Uterus (tissue), 2 donors: ENCODE data around the gene GRIK4.

Source experiments
- POLR2A ChIP-seq, 2 donors: fragments of 450-650 bp; IDR thresholded peaks; one replicate each; pipeline ENCODE4 v1.6.1; 2016; ENCODE audit warnings: antibody characterized with exemption in 2 of 2, mild to moderate bottlenecking in 1 of 2, moderate library complexity in 1 of 2
- TF ChIP-seq, protein P1 (sequence below), 4 experiments: fragments of 200-600 bp in 2 of 4; fragments of 450-650 bp in 2 of 4; sonication (generic) in 2 of 4; IDR thresholded peaks; one replicate each; pipeline ENCODE4 v1.5.1; 2016 to 2019; ENCODE audit warnings: antibody characterized with exemption in 4 of 4, mild to moderate bottlenecking in 2 of 4, moderate library complexity in 1 of 4

GRCh38 chr11:120723751-120724150 is 212.2 kb downstream of the GRIK4 start:
- no peak for TF ChIP-seq POLR2A (IDR thresholded peaks at IDR 0.05)
- TF ChIP-seq, protein P1, sequence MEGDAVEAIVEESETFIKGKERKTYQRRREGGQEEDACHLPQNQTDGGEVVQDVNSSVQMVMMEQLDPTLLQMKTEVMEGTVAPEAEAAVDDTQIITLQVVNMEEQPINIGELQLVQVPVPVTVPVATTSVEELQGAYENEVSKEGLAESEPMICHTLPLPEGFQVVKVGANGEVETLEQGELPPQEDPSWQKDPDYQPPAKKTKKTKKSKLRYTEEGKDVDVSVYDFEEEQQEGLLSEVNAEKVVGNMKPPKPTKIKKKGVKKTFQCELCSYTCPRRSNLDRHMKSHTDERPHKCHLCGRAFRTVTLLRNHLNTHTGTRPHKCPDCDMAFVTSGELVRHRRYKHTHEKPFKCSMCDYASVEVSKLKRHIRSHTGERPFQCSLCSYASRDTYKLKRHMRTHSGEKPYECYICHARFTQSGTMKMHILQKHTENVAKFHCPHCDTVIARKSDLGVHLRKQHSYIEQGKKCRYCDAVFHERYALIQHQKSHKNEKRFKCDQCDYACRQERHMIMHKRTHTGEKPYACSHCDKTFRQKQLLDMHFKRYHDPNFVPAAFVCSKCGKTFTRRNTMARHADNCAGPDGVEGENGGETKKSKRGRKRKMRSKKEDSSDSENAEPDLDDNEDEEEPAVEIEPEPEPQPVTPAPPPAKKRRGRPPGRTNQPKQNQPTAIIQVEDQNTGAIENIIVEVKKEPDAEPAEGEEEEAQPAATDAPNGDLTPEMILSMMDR (IDR thresholded peaks at IDR 0.05): no peak
